Measurements from ENCODE around the gene DNAJC8. TPM values are rescaled to one million over a fixed set of nuclear protein-coding genes. Genes with fewer than 3 reads are reported as not detected.

Gene DNAJC8
- total RNA-seq, 2 experiments from 2014 or later: 99.0 to 102 TPM

GRCh38 chr1:28236656-28237322 is 4.0 kb upstream of the DNAJC8 start:
- H3K9me3 Mint-ChIP-seq: no peaks in the 10 kb centered on the region
- CTCF ChIA-PET: interaction anchor here (1.2 to 1.7 kb wide), 5 partner anchors 12 to 574 kb away, joined by 3 to 9 read pairs (median 3); no protein-coding TSS in a partner anchor
- H3K36me3 Mint-ChIP-seq: peaks cover 4% of the 10 kb centered on the region
- DNase-seq: no peak
- H3K4me1 Mint-ChIP-seq (ENCODE audit: low read depth): peaks cover 16% of the 10 kb centered on the region
- POLR2A ChIA-PET: interaction anchor here (0.6 to 3.7 kb wide), 7 partner anchors 9 to 398 kb away, joined by 3 to 34 read pairs (median 4); partner anchors contain the start of genes MED18, RCC1 and SESN2
- no peak overlapping the region for H3K4me3 Mint-ChIP-seq
- intact Hi-C loops (cut with micrococcal nuclease): loop anchor here (1.0 kb wide), 1 partner anchor 10 kb away; no protein-coding TSS in a partner anchor
- H3K27ac Mint-ChIP-seq: no peak overlapping the region
- no peaks in the 10 kb centered on the region for H3K27me3 Mint-ChIP-seq

DNA sequence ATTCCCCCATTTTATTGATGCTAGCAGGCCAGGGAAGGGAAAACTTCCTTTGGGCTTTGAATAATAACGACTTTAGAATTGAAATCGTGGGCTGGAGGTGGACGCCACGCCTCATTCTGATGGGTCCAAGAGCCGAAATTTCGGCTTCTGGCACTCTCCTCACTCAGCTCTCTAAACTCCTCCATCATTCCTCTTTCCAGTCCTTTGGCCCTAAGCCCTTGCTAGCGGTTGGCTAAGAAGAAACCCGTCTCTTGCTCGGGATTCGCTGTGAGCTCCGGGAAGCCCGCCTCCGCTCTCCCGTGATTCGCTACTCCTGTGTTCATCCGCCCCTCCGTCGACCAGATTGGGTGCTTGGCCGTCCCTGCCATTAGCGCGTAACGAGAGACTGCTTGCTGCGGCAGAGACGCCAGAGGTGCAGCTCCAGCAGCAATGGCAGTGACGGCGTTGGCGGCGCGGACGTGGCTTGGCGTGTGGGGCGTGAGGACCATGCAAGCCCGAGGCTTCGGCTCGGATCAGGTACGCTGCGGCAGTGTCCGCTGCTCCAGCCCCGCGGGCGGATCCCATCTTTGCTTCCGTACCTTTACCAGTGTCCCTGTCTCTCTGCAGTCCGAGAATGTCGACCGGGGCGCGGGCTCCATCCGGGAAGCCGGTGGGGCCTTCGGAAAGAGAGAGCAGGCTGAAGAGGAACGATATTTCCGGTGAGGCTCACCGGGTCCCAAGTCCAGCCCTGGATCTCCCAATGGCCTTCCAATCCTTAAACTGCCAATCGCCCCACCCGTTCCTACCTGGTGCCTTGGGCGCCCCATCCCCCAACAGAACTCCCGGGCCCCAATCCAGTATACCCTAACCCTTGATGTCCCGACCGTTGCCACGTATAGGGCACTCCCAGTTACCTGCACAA is 3.2 kb upstream of the DNAJC8 start, which contains the start of gene ATP5IF1:
Gene ATP5IF1, plus strand, starts transcription at position 370 of the 901 bp plus-strand sequence. Its CDS starts 60 bp downstream, at position 430.
- CTCF ChIA-PET: interaction anchor here (0.8 to 3.2 kb wide), 7 partner anchors 12 to 574 kb away, joined by 3 to 27 read pairs (median 3); partner anchors contain the start of gene EYA3
- DNase-seq: peak; percentile 97

GRCh38 chr1:28233264-28233606 is 406 bp upstream of the DNAJC8 start:
- intact Hi-C loops (cut with micrococcal nuclease): no loop called here
- H3K36me3 Mint-ChIP-seq: peaks cover 8% of the 10 kb centered on the region
- DNase-seq: no peak
- H3K27ac Mint-ChIP-seq: no peak overlapping the region
- no peaks in the 10 kb centered on the region for H3K27me3 Mint-ChIP-seq
- ChIA-PET POLR2A (interaction anchor here (0.7 kb wide), 2 partner anchors 13 to 98 kb away, joined by 3 read pairs; no protein-coding TSS in a partner anchor), CTCF (interaction anchor here (3.2 kb wide), 1 partner anchor 15 kb away, joined by 27 read pairs; no protein-coding TSS in a partner anchor)
- no peaks in the 10 kb centered on the region for H3K9me3 Mint-ChIP-seq
- peaks cover 21% of the 10 kb centered on the region for H3K4me1 Mint-ChIP-seq (ENCODE audit: low read depth)
- H3K4me3 Mint-ChIP-seq: peak overlapping the region; percentile 44

More for the DNA sequence above, 3.2 kb upstream of the DNAJC8 start, which contains the start of gene ATP5IF1:
- Mint-ChIP-seq H3K9me3 (no peaks in the 10 kb centered on the region), H3K36me3 (peaks cover 4% of the 10 kb centered on the region), H3K27me3 (no peaks in the 10 kb centered on the region), H3K27ac (no peak within 1 kb of the TSS), H3K4me1 (ENCODE audit: low read depth) (peaks cover 19% of the 10 kb centered on the region), H3K4me3 (no peak within 1 kb of the TSS)
- POLR2A ChIA-PET: interaction anchor here (0.6 to 3.7 kb wide), 10 partner anchors 9 to 413 kb away, joined by 3 to 34 read pairs (median 5); partner anchors contain the start of genes MED18, RCC1 and SESN2
- intact Hi-C loops (cut with micrococcal nuclease): loop anchor here (1.0 kb wide), 1 partner anchor 10 kb away; no protein-coding TSS in a partner anchor

GRCh38 chr1:28229996-28230395 is 2.8 kb downstream of the DNAJC8 start:
- H3K27ac Mint-ChIP-seq: no peak overlapping the region
- H3K4me3 Mint-ChIP-seq: no peak overlapping the region
- DNase-seq: no peak
- peaks cover 21% of the 10 kb centered on the region for H3K4me1 Mint-ChIP-seq (ENCODE audit: low read depth)
- peaks cover 19% of the 10 kb centered on the region for H3K36me3 Mint-ChIP-seq
- ChIA-PET CTCF (no interaction called here), POLR2A (no interaction called here)
- intact Hi-C loops (cut with micrococcal nuclease): no loop called here
- H3K27me3 Mint-ChIP-seq: no peaks in the 10 kb centered on the region
- H3K9me3 Mint-ChIP-seq: no peaks in the 10 kb centered on the region

- no peak overlapping the region for H3K4me3 Mint-ChIP-seq
- H3K27me3 Mint-ChIP-seq: no peaks in the 10 kb centered on the region
- H3K4me1 Mint-ChIP-seq (ENCODE audit: low read depth): peaks cover 21% of the 10 kb centered on the region
- CTCF ChIA-PET: no interaction called here
- intact Hi-C loops (cut with micrococcal nuclease): no loop called here
- H3K27ac Mint-ChIP-seq: no peak overlapping the region
- peaks cover 23% of the 10 kb centered on the region for H3K36me3 Mint-ChIP-seq
- POLR2A ChIA-PET: no interaction called here
- no peaks in the 10 kb centered on the region for H3K9me3 Mint-ChIP-seq
- DNase-seq: no peak
Observed at GRCh38 chr1:28229089-28229488, 3.7 kb downstream of the DNAJC8 start.

DNA sequence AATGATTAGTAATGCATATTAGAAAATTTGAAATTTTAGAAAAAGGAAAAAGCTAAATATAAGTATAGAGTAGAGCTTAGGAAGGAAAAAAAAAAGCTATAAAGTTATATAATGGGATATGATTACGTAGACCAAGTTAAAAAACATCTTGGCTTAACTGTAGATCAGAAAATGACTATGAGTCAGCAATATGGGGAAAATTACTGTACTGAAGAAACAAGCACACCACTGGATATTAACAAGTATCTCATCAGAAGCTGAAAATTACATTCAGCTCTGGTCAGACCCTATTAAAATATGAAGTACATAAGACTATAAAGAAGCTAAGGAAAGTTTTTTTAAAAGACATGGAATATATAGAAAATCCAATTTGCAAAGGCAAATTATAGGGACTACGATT is 19.5 kb downstream of the DNAJC8 start:
- H3K27ac Mint-ChIP-seq: no peak overlapping the region
- peaks cover 11% of the 10 kb centered on the region for H3K36me3 Mint-ChIP-seq
- H3K9me3 Mint-ChIP-seq: no peaks in the 10 kb centered on the region
- intact Hi-C loops (cut with micrococcal nuclease): no loop called here
- H3K4me1 Mint-ChIP-seq (ENCODE audit: low read depth): peaks cover 2% of the 10 kb centered on the region
- CTCF ChIA-PET: interaction anchor here (0.5 to 10.5 kb wide), 5 partner anchors 8 to 124 kb away, joined by 3 to 224 read pairs (median 4); partner anchors contain the start of gene EYA3
- DNase-seq: no peak
- no peaks in the 10 kb centered on the region for H3K27me3 Mint-ChIP-seq
- POLR2A ChIA-PET: interaction anchor here (0.7 kb wide), 1 partner anchor 497 kb away, joined by 6 read pairs; no protein-coding TSS in a partner anchor
- H3K4me3 Mint-ChIP-seq: no peak overlapping the region

GRCh38 chr1:28209700-28210099 is 23.1 kb downstream of the DNAJC8 start:
- H3K9me3 Mint-ChIP-seq: no peaks in the 10 kb centered on the region
- no peak overlapping the region for H3K27ac Mint-ChIP-seq
- ChIA-PET CTCF (interaction anchor here (0.6 to 10.5 kb wide), 27 partner anchors 10 to 351 kb away, joined by 3 to 224 read pairs (median 4); partner anchors contain the start of gene EYA3), POLR2A (interaction anchor here (1.3 kb wide), 1 partner anchor 10 kb away, joined by 4 read pairs; no protein-coding TSS in a partner anchor)
- DNase-seq: no peak
- H3K4me3 Mint-ChIP-seq: no peak overlapping the region
- intact Hi-C loops (cut with micrococcal nuclease): loop anchor here (1.0 to 5.0 kb wide), 2 partner anchors 118 to 352 kb away; no protein-coding TSS in a partner anchor
- no peaks in the 10 kb centered on the region for H3K27me3 Mint-ChIP-seq
- H3K4me1 Mint-ChIP-seq (ENCODE audit: low read depth): peaks cover 2% of the 10 kb centered on the region
- peaks cover 19% of the 10 kb centered on the region for H3K36me3 Mint-ChIP-seq

DNA sequence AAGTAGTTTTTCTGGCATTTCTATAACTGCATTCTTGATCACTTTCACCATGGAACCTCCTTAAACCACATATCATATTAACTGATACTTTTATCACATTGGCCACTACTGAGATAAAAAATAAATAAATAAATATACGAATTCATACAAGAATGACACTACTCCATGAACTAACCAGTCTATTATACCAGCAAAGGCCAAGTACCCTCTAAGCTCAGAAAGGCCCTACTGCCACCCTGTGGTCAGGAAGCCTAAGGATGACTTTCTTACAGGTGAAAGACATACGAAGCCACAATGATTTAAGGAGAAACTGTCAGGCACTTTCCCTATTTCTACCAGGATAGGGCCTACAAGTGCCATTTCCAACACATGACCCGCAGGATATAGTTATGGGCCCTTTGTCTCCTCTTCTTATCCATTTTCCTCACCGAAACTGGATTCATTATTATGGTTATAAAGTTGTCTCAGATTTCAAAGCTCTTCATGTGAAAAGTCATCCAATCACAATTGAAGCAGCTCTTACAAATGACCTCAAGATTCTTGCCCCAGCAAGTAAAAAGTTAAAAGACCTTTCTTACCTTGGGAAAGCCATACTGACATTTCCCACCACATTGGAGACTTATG is 23.9 kb downstream of the DNAJC8 start:
- ChIA-PET CTCF (interaction anchor here (0.6 to 10.5 kb wide), 31 partner anchors 9 to 351 kb away, joined by 3 to 224 read pairs (median 4); partner anchors contain the start of gene EYA3), POLR2A (interaction anchor here (1.3 kb wide), 1 partner anchor 10 kb away, joined by 4 read pairs; no protein-coding TSS in a partner anchor)
- H3K9me3 Mint-ChIP-seq: no peaks in the 10 kb centered on the region
- H3K4me1 Mint-ChIP-seq (ENCODE audit: low read depth): peaks cover 2% of the 10 kb centered on the region
- H3K27me3 Mint-ChIP-seq: no peaks in the 10 kb centered on the region
- H3K36me3 Mint-ChIP-seq: peaks cover 26% of the 10 kb centered on the region
- H3K27ac Mint-ChIP-seq: no peak overlapping the region
- peak; percentile 72 for DNase-seq
- intact Hi-C loops (cut with micrococcal nuclease): loop anchor here (1.0 to 5.0 kb wide), 2 partner anchors 118 to 352 kb away; no protein-coding TSS in a partner anchor
- no peak overlapping the region for H3K4me3 Mint-ChIP-seq

DNA sequence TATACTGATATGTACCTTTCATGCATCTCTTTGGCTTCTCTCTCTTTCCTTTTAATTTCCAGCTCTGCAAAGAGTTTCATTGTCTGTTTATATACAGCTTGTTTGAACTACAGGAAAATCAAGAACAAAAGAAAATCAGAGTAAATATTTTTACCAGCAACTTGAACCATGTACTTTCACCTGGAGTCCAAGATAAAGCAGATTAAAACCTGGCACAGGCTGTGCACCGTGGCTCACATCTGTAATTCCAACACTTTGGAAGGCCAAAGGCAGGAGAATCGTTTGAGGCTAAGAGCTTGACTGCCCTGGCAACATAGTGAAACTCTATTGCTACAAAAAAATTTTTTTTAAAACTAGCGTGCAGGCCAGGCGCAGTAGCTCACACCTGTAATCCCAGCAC is 27.6 kb downstream of the DNAJC8 start:
- no peaks in the 10 kb centered on the region for H3K27me3 Mint-ChIP-seq
- no peak overlapping the region for H3K4me3 Mint-ChIP-seq
- ChIA-PET POLR2A (no interaction called here), CTCF (interaction anchor here (0.6 to 10.5 kb wide), 3 partner anchors 9 to 125 kb away, joined by 3 to 224 read pairs (median 4); partner anchors contain the start of gene EYA3)
- H3K36me3 Mint-ChIP-seq: peaks cover 47% of the 10 kb centered on the region
- intact Hi-C loops (cut with micrococcal nuclease): loop anchor here (5.0 kb wide), 1 partner anchor 348 kb away; no protein-coding TSS in a partner anchor
- no peak overlapping the region for H3K27ac Mint-ChIP-seq
- no peaks in the 10 kb centered on the region for H3K9me3 Mint-ChIP-seq
- DNase-seq: no peak
- peaks cover 12% of the 10 kb centered on the region for H3K4me1 Mint-ChIP-seq (ENCODE audit: low read depth)

DNA sequence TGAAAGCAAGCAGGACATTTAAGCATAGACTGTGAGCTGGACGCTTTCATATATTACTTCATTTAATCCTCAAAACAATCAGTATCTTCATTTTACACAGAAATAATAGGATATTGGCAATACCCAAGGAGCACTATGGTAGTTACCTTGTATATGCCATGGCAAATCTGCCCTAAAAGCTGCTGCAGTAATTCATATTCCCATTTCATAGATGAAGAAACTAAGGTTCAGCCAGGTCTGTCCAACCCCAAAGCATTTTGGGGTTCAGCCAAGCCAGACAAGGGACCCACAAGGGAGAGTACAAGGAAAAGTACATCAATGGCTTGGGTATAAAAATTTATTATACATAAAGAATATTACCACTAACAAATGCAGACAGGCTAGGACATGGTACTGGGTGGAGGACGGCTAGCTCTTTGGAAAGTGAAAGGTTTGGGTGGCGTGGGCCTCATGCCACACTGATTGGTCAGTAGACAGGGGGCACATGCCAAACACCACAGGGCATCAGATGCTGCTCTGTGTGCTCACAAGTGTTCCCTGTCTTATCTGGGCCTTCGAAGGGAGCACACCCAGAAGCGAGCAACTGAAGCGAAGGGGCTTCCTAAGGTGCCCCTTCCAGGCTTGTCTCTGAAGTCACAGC is 32.5 kb downstream of the DNAJC8 start:
- H3K36me3 Mint-ChIP-seq: peaks cover 68% of the 10 kb centered on the region
- no peak for DNase-seq
- H3K4me3 Mint-ChIP-seq: no peak overlapping the region
- H3K4me1 Mint-ChIP-seq (ENCODE audit: low read depth): peaks cover 41% of the 10 kb centered on the region
- H3K9me3 Mint-ChIP-seq: peaks cover 17% of the 10 kb centered on the region
- POLR2A ChIA-PET: interaction anchor here (1.7 to 2.1 kb wide), 4 partner anchors 9 to 112 kb away, joined by 4 to 12 read pairs (median 8); partner anchors contain the start of gene EYA3
- no peaks in the 10 kb centered on the region for H3K27me3 Mint-ChIP-seq
- intact Hi-C loops (cut with micrococcal nuclease): loop anchor here (1.0 to 2.0 kb wide), 4 partner anchors 56 to 288 kb away; partner anchors contain the start of gene EYA3
- CTCF ChIA-PET: interaction anchor here (1.1 to 2.2 kb wide), 4 partner anchors 8 to 111 kb away, joined by 4 to 9 read pairs (median 8); no protein-coding TSS in a partner anchor
- H3K27ac Mint-ChIP-seq: peak overlapping the region; percentile 87

All from activated CD4-positive, alpha-beta memory T cell treated with anti-CD3 and anti-CD28 coated beads for 36 hours (primary cell).